SKM-1 treated with dmso at 0.1 percent for 144 hours (cell line): ENCODE data around the gene SLC7A8.
A peak's percentile ranks its signal among the peaks of the same experiment; 100 is the strongest.
"Not testable (repeated sequence)": the region's sequence is repeated elsewhere in the genome, so short reads cannot be mapped to it uniquely, and the experiment has no call there.

Source experiments
- DNase-seq: peaks from one replicate; lab custom pipeline; 2025; ENCODE audit not compliant: unreplicated experiment; lab: John Stamatoyannopoulos, UW

Gene SLC7A8

DNA sequence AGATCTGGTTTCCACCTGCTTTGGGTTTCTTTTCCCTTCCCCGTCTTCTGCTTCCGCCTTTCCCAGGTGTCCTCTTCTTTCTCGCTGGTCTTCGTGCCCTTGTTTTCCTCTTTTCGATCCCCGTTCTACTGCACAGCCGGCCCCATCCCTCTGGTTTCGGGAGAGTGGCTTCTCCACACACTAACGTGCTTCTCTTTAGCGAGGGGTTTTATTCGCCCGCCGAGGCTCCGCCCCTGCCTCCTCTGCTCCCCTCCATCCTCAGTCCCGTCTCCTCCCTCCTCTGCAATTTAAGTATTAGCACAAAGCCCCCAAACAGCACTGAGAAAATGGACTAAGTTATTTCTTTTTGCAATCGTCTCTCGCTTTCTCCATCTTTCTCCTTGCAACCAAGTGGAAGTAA, at the start of gene SLC7A8:
Gene SLC7A8 (minus strand): TSS at position 182 of the 400 bp plus-strand sequence. CDS start 746 bp downstream, outside the sequence.
- DNase-seq: no peak

DNA sequence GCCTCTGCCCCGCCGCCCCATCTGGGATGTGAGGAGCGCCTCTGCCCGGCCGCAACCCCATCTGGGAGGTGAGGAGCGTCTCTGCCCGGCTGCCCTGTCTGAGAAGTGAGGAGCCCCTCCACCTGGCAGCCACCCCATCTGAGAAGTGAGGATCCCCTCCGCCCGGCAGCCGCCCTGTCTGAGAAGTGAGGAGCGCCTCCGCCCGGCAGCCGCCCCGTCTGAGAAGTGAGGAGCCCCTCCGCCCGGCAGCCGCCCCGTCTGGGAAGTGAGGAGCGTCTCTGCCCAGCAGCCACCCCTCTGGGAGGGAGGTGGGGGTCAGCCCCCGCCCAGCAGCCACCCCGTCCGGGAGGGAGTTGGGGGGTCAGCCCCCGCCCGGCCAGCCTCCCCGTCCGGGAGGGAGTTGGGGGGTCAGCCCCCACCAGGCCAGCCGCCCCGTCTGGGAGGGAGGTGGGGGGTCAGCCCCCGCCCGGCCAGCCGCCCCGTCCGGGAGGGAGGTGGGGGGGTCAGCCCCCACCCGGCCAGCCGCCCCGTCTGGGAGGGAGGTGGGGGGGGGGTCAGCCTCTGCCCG, 48.9 kb upstream of the SLC7A8 start:
- DNase-seq: not testable (repeated sequence)

DNA sequence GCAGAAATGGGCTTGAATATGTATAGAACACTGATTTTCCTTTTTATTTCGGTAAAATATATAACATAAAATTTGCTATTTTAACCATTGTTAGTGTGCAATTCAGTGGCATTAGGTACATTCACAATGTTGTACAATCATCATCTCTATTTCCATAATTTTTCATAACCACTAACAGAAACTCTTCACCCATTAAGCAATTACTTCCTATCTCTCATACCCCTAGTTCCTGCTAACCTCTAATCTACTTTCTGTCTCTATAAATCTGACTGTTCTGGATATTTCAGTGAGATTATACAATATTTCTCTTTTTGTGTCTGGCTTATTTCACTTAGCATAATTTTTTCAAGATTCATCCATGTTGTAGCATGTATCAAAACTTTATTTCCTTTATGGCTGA, 45.4 kb upstream of the SLC7A8 start:
- DNase-seq: peak; percentile 5

DNA sequence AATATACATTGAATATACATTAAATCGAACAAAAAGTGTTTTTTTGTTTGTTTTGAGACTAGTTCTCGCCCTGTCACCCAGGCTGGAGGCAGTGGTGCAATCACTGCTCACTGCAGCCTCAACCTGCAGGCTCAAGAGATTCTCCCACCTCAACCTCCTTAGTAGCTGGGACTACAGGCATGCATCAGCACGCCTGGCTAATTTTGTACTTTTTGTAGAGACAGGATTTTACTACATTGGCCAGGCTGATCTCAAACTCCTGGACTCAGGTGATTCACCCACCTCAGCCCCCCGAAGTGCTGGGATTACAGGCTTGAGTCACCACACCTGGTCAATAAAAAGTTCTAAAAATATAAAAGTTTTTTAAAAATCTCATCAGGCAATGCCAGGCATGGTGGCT, 44.1 kb upstream of the SLC7A8 start:
- no peak for DNase-seq

DNA sequence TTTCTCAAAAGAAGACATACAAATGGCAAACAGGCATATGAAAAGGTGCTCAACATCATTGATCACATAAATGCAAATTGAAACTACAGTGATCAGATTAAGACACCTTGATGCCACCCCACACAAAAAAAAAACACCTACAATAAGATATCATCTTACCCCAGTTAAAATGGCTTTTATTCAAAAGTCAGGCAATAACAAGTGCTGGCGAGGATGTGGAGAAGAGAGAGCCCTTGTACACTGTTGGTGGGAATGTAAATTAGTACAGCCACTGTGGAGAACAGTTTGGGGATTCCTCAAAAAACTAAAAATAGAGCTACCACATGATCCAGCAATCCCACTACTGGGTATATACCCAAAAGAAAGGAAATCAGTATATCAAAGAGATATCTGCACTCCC, 41.5 kb upstream of the SLC7A8 start:
- not testable (repeated sequence) for DNase-seq

DNA sequence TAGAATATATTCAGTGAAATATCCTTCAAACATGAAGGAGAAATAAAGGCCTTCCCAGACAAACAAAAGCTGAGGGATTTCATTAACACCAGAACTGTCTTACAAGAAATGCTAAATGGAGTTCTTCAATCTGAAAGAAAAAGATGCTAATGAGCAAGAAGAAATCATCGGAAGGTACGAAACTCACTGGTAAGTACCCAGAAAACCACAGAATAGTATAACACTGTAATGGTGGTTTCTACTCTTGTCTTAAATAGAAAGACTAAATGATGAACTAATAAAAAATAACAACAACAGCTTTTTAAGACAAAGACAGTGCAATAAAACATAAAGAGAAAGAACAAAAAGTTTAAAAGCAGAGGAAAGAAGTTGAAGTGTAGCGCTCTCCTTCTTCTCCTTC, 35.6 kb upstream of the SLC7A8 start:
- no peak for DNase-seq

DNA sequence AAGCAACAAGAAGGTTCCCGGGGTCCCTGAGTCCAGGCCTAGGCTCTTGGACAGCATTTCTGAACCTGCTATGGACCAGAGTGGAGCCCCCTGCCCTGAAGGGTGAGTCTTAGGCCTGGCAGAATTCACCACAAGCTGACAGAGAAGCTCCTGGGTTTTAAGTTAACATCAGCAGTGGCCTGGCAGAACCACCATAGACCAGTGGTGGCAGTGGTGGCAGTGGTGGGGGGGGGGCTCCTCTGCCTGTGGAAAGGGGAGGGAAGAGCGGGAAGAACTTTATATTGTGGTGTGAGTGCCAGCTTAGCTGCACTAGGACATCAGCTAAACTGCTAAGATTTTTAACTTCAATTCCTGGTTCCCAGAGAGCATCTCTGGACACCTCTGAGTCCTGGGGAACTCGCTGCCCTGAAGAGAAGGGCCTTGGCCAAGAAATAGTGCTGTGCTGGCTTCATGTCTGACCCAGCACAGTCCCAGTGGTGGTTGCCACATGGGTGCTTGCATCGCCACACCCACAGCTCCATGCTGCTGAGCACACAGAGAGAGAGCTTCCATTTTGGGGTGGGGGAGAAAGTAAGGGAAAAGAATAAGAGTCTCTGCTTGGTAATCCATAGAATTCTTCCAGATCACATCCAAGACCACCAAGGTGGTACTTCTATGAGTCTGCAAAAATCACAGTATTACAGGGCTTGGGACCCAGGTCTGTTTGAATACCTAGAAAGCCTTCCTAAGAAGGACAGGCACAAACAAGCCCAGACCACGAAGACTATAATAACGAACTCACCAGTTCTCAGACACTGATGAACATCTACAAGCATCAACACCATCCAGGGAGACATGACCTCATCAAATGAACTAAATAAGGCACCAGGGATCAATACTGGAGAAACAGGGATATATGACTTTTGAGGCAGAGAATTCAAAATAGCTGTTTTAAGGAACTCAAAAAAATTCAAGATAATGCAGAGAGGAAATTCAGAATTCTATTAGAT, 33.9 kb upstream of the SLC7A8 start:
- DNase-seq: no peak

DNA sequence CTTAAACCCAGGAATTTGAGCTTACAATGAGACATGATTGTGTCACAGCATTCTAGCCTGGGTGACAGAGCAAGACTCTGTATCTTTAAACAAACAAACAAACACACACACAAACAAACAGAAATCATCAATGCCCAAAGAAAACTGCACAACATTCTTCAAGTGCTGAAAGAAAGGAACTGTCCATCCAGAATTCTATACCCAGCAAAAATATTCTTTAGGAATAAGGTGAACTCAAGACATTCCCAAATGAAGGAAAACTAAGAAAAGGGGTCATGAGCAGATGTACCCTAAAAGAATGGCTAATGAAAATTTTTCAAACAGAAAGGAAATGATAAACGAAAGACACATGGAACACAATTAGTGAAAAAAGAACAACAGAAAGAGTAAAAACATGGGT, 32.0 kb upstream of the SLC7A8 start:
- no peak for DNase-seq

DNA sequence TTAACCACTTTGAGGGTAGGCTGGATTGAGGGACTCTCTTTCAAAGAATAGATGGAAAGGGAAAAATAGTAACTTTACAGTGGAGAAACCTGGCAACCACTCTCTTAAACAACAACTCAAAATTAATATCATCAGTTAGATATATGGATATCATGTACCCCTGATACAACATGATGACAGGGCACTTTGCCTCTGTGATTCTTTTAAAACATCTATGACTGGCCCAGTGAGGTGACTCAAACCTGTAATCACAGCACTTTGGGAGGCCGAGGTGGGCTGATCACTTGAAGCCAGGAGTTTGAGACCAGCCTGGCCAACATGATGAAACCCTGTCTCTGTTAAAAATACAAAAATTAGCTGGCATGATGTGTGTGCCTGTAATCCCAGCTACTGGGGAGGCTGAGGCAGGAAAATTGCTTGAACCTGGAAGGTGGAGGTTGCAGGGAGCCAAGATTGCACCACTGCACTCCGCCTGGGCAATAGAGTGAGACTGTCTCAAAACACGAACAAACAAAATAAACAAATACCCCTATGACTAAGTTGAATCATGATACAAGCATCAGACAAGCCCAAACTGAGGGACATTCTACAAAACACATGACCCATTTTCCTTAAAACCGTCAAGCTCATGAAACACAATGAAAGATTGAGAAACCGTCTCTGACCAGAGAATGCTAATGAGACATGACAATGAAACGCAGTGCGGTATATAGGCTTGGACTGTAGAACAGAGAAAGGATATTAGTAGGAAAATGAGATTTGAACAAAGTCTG, 26.4 kb upstream of the SLC7A8 start:
- no peak for DNase-seq

DNA sequence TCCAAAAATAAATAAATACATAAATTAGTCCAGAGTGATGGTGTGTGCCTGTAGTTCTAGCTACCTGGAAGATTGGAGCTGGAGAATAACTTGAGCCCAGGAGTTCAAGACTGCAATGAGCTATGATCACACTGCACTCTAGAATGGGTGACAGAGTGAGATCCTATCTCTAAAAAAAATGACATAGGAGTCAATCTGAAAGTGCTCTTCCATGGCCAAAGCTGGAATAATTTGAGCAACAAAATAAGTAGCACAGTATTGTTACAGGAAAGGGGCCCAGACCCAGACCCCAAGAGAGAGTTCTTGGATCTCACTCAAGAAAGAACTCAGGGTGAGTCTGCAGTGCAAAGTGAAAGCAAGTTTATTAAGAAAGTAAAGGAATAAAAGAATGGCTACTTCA, 24.9 kb upstream of the SLC7A8 start:
- DNase-seq: no peak

DNA sequence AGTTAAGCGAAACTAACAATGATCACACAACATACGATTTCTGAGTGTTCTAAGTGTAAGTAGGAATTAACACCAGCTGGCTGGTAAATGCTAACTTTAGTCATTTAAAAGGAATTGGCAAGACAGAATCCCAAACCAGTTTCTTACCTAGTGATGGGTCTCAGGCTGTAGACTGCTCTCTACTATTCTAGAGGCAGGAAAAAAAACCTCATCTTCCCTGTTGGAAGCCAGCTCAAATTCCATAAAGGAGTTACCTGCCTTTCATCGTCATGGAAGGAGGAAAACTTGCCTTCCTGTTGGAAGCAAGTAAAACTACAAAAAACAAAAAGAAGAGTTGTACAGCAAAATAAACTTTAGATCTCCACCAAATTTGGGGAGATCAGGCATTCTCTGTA, 23.7 kb upstream of the SLC7A8 start:
- DNase-seq: no peak

DNA sequence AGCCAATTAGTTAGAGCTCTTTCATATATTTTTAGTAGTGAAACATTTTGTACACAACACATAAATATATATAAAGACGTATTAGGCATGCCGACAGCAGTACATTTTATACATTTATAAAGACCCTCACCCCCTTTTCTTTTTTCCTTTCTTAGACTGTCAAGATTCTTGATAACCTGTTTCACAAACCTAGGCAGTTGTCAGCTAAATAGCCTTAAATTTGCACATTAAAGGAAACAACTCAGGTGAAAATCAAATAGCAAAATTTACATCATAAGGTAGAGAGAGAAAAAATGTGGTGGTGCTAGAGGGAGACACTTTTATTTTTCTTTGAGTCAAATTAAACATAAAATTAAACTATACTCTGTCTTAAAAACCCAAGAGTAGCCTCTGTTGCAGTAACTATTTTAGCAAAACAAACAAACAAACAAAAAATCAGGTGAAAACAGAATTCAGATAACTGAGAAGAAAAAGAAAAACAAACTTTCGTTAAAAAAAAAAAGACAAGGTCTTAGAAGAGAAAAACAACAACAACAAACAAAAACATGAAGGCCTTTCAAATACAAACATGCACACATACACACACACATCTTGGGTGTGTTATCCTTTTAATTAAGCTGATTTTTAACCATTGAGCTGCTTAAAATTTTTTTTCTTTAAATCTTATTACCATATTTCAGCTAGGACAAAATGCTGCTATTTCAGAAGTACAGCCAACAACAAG, 23.1 kb upstream of the SLC7A8 start:
- DNase-seq: no peak

DNA sequence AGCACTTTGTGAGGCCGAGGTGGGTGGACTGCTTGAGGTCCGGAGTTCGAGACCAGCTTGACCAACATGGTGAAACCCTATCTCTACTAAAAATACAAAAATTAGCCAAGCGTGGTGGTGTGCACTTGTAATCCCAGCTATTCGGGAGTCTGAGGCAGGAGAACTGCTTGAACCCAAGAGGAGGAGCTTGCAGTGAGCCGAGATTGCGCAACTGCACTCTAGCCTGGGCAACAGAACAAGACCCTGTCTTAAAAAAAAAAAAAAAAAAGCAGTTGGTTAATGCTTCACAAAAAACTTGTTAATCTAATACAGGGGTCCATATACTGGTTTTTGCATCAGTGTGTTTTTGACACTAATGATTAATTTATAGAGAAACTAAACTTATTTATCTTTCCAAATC, 18.5 kb upstream of the SLC7A8 start:
- DNase-seq: no peak

DNA sequence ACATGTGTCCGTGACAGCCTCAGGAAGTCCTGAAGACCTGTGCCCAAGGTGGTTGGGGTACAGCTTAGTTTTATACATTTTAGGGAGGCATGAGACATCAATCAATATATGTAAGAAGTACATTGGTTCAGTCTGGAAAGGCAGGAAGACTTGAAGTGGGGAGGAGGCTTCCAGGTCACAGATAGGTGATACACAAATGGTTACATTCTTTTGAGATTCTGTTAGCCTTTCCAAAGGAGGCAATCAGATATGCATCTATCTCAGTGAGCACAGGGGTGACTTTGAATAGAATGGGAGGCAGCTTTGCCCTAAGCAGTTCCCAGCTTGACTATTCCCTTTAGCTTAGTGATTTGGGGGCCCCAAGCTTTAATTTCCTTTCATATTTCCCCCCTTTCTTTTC, 15.7 kb upstream of the SLC7A8 start:
- not testable (repeated sequence) for DNase-seq

DNA sequence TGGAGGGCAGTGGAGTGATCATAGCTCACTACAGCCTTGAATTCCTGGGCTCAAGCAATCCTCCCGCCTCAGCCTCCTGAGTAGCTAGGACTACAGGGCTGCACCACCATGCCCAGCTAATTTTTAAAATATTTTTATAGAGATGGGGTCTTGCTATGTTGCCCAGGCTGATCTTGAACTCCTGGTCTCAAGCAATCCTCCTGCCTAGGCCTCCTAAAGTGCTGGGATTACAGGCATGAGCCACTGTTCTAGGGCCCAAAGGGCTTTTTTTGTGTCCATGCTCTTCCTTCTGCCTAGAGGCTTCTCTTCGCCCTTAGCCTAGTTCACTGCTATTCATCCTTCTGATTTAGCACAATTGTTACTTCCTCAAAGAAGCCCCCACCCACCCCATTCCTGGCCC, 13.0 kb upstream of the SLC7A8 start:
- not testable (repeated sequence) for DNase-seq

DNA sequence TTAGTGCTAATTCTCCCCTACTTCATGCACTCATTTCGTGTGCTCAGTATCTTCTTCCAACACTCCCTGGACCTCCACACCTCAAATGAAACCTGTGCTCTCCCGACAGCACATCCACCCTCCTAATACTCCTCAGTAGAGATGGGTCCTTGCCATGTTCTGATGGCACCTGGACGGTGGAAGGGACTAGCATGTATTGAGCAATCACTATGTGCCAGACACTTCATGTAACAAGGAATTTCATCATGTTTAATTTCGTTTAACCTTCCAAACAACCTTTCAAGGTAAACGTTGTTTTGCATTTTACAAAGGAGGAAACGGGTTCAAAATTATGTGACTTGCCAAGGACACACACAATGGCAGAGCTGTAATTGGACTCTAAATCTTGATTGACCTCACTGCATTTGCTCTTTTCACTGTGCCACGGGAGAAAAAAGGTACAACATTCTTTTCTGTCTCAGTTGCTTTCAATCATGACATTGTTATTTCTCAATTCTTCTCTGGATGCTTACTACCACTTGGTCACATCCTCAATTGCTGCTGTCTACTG, 12.2 kb upstream of the SLC7A8 start:
- no peak for DNase-seq

DNA sequence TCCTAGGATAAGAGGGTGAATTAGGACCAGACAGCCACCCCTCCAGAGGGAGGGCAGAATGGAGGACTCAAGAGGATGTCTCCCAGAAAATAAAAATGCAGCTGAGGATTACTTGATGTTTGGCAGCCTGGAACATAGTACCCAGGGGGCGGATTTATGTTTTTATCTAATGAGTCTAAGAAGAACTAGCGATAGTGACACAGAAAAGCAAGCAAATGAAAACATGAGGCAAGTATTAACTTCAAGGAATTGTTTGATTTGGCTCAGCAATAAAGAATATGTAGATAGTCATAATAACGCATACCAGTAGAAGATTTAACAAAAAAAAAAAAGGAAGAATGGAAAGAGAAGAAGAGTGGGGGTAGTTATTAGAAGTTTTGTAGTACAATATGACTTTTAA, 10.0 kb upstream of the SLC7A8 start:
- no peak for DNase-seq

DNA sequence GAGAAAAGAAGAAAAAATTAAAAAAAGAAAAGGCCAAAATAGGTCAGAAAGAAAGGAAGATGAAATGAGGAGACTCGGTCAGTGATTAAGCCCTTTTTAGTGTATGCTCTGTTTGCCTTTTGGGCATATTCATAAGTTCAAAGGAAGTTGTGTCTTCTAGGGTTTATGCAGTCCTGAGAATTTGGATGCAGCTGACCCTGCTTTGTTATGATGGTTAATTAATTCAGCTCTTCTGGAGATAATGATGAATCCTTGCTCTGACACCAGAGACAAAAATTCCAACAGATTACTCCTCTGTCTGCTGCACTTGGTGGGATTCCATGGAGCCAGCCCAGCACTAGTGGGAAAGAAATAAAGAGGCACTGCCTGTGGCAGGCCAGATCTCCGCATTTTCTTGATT, 4.5 kb upstream of the SLC7A8 start:
- DNase-seq: no peak

DNA sequence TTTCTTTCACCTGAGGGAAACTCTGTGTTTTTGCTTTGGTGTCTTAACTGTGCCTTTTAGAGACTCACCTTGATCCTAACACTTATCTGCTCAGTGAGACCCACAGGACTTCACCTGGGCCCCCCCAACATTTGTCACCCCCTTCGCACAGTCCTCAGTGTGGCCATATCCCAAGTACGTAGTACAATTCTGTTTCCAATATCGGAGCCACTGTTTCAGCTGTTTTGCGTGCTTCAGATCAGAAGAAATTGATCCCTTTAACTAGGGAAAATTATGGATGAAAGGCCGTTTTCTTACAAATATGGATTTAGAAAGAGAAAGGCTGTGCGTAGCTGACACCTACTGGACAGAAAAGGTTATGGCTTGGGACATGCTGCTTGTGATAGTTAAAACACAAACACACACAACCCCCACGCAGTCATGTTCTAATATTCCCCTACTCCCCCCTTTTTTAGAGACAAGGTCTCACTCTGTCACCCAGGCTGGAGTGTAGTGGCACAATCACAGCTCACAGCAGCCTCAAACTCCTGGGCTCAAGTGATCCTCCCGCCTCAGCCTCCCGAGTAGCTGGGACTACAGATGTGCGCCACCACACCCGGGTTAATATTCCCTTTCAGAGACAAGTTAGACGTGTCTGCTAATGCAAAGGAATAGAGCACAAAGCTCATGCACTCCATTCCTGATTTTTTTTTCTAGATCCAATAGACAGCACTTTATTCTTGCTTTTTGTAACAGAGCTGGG, 3.6 kb upstream of the SLC7A8 start:
- DNase-seq: peak; percentile 18

DNA sequence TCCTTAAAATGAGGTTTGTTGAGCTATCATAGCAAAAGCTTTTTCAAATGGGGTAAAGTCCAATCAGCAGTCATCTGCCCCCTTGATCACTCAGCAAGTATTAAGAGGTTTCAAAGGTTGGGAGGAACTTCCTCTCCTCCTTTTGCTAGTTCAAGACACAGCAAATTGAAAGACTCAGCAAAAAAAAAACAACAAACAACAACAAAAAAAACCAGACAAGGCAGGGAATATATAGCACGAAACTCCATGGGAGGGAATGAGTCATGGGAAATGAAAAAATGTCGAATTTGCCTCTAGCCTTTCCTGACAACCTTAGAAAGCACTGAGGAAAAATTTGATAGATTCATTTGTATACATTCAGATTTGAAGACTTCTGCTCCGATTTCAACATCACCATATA, 1.6 kb upstream of the SLC7A8 start:
- DNase-seq: no peak
